D721Med (cell line): ENCODE measurements around the gene ZNF592.

Experiments
- DNase-seq: peaks from one replicate; pipeline ENCODE4 v3.0.0; 2011; ENCODE audit warnings: low spot score; ENCODE audit not compliant: insufficient read length
- FAIRE-seq: peaks from 2 replicates; lab custom pipeline; 2011; peaks lifted over from hg19 to GRCh38; lab: Jason Lieb, UNC
- CTCF ChIP-seq: IDR thresholded peaks from 2 replicates; pipeline ENCODE4 v1.5.1; 2012; ENCODE audit warnings: mild to moderate bottlenecking, control low read depth; ENCODE audit not compliant: insufficient read depth; ENCODE audit errors: missing control alignments

The ZNF592 gene, protein sequence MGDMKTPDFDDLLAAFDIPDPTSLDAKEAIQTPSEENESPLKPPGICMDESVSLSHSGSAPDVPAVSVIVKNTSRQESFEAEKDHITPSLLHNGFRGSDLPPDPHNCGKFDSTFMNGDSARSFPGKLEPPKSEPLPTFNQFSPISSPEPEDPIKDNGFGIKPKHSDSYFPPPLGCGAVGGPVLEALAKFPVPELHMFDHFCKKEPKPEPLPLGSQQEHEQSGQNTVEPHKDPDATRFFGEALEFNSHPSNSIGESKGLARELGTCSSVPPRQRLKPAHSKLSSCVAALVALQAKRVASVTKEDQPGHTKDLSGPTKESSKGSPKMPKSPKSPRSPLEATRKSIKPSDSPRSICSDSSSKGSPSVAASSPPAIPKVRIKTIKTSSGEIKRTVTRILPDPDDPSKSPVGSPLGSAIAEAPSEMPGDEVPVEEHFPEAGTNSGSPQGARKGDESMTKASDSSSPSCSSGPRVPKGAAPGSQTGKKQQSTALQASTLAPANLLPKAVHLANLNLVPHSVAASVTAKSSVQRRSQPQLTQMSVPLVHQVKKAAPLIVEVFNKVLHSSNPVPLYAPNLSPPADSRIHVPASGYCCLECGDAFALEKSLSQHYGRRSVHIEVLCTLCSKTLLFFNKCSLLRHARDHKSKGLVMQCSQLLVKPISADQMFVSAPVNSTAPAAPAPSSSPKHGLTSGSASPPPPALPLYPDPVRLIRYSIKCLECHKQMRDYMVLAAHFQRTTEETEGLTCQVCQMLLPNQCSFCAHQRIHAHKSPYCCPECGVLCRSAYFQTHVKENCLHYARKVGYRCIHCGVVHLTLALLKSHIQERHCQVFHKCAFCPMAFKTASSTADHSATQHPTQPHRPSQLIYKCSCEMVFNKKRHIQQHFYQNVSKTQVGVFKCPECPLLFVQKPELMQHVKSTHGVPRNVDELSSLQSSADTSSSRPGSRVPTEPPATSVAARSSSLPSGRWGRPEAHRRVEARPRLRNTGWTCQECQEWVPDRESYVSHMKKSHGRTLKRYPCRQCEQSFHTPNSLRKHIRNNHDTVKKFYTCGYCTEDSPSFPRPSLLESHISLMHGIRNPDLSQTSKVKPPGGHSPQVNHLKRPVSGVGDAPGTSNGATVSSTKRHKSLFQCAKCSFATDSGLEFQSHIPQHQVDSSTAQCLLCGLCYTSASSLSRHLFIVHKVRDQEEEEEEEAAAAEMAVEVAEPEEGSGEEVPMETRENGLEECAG (N-terminal part only)

GRCh38 chr15:84748274-84749110, at the start of gene ZNF592:
TSS of gene ZNF592 (plus strand) at chr15:84748592. CDS start at chr15:84782676, 34,084 bp downstream.
- TF ChIP-seq CTCF = no peak
- FAIRE-seq (no peak), DNase-seq (no peak)

DNA sequence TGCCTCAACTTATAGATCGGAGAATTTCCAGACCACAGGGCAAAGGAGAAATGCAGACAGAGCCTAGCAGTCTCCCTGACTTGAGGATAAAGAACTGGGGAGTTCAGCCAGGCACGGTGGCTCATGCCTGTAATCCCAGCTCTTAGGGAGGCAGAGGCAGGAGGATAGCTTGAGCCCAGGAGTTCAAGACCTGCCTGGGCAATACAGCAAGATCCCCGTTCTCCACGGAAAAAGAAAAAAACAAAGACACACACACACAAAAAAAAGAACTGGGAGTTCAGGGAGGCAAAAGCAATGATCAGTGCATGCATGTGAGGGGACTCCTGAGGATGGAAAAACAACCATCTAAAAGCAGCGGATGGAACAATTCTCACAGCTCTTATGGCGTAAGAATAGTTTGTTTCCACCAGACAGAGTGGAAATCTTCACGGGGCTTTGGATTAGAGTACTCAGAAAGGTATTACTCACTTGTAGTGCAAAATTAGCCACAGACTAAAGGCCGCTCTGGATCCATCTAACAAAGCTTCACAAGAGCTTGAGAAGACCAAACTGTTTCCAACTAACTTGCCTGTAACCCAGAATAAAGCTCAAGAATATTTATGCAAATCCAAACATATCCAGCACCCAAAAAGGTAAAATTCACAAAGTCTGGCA, 48.7 kb upstream of the ZNF592 start:
- no peak for DNase-seq
- no peak for TF ChIP-seq CTCF
- no peak for FAIRE-seq

GRCh38 chr15:84702961-84703482, 45.4 kb upstream of the ZNF592 start:
- DNase-seq (no peak), FAIRE-seq (no peak)
- no peak for TF ChIP-seq CTCF

- no peak for FAIRE-seq
- no peak for DNase-seq
- TF ChIP-seq CTCF = no peak
Measured at GRCh38 chr15:84703808-84704207, 44.6 kb upstream of the ZNF592 start.

DNA sequence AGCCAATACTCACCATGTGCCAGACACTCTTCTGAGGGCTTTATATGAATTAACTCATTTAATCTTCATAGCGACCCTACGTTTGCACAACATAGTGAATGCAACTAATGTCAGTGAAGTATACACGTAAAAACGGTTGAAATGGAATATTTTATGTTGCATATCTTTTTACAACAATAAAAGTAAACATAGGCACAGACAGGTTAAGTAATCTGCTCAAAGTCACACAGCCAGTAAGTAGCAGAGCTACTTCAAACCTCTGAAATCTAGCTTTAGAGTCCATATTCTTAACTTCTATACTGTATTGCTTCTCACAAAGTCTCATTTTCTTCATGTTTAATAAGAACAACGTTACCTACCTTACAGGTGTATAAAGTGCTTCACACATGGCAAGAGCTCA, 34.0 kb upstream of the ZNF592 start:
- no peak for TF ChIP-seq CTCF
- no peak for FAIRE-seq
- no peak for DNase-seq
